ENCODE data around the gene PACRG.

The PACRG gene

DNA sequence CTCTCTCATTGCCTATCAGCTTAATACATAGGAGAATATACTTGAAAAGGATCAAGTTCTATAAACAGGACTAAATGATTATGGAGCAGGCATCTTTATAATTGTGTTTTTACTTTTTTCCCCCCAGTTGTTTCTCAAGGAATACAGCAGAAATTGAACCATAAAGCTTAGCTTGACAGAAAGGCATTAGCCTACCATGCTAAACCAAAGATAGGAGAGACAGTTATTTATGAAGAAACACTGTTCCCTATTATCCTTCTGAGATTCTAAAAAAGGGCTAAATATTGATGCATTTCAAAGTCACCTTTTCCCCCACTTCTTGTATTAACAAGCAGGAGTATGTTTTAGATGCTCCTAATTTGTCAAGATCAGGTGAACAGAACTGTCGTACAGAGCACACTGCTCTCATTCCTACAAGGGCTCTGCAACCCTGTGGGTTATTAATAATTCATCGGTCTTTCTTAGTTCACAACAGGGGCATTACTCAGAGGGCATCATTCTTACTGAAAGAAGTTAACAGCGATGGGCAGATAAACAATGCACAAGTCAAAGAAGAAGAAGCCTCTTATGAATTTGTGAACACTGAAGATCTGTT, 38.9 kb upstream of the PACRG start:
- no peaks in the 10 kb centered on the region for H3K27me3 ChIP-seq (ENCODE audit: control insufficient read depth, insufficient read depth, low read length)
- no CpG with 5 or more reads among the region's 3 CpGs for WGBS (ENCODE audit: insufficient coverage, insufficient read length)
- H3K4me1 ChIP-seq (ENCODE audit: control insufficient read depth, insufficient read depth, low read length) = no peaks in the 10 kb centered on the region; the same call in 1 of the 2 replicates
- H3K9me3 ChIP-seq (ENCODE audit: control insufficient read depth, insufficient read depth, low read length) = no peaks in the 10 kb centered on the region
- no peak overlapping the region for H3K4me3 ChIP-seq (ENCODE audit: low read length)
- no peaks in the 10 kb centered on the region for H3K36me3 ChIP-seq (ENCODE audit: control insufficient read depth, insufficient read depth, low read length)
- DNase-seq (ENCODE audit: low read depth, low spot score) = no peak
- H3K27ac ChIP-seq (ENCODE audit: low read length) = no peak overlapping the region

DNA sequence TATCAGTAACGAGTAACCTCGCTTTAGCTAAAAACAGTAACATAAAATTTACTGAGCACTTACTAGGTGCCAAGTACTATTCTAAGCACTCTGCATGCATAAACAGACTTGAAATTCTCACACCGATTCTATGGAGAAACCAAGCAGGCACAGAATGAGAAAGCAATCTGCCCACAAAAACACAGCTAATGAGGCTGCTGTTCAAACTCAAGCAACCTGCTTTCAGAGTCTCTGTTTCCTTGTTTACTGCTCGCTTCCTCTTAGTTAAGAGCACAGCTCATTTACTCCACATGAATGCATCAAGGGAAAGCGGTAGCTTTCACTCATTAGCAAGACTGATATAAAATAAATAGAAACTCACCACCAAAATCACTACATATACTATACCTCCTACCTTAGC, 37.6 kb upstream of the PACRG start:
- no peaks in the 10 kb centered on the region for H3K9me3 ChIP-seq (ENCODE audit: control insufficient read depth, insufficient read depth, low read length)
- H3K4me3 ChIP-seq (ENCODE audit: low read length) = no peak overlapping the region
- DNase-seq (ENCODE audit: low read depth, low spot score) = no peak
- H3K27ac ChIP-seq (ENCODE audit: low read length) = no peak overlapping the region
- no peaks in the 10 kb centered on the region; the same call in 1 of the 2 replicates for H3K4me1 ChIP-seq (ENCODE audit: control insufficient read depth, insufficient read depth, low read length)
- no peaks in the 10 kb centered on the region for H3K27me3 ChIP-seq (ENCODE audit: control insufficient read depth, insufficient read depth, low read length)
- WGBS (ENCODE audit: insufficient coverage, insufficient read length) = no CpG with 5 or more reads among the region's 5 CpGs
- no peaks in the 10 kb centered on the region for H3K36me3 ChIP-seq (ENCODE audit: control insufficient read depth, insufficient read depth, low read length)

DNA sequence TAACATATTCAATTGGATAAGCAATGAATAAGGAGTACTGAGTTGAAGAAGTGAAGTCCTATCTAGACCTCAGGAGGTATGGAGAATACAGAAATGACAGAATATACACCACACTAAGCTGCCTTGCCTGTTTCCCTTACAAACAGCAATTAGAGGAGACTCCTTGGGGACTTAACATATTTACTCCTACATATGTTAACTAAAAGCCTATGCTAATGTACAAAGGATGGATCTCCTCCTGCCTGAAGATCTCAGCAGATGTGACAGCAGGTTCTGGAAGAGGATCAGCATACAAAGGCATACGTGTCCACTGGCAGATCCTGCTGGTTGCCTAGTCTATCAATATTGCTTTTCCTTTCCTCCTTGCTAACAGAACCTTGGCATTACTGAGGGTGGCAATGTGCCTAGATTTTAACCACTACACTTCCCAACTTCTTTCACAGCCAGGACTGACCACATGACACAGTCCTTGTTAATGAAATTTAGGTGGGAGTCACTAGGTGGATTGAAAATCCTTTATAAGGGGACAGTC, 29.8 kb upstream of the PACRG start:
- no peak overlapping the region for H3K27ac ChIP-seq (ENCODE audit: low read length)
- H3K4me3 ChIP-seq (ENCODE audit: low read length) = no peak overlapping the region
- no peaks in the 10 kb centered on the region for H3K27me3 ChIP-seq (ENCODE audit: control insufficient read depth, insufficient read depth, low read length)
- H3K9me3 ChIP-seq (ENCODE audit: control insufficient read depth, insufficient read depth, low read length) = no peaks in the 10 kb centered on the region
- no peaks in the 10 kb centered on the region for H3K4me1 ChIP-seq (ENCODE audit: control insufficient read depth, insufficient read depth, low read length)
- H3K36me3 ChIP-seq (ENCODE audit: control insufficient read depth, insufficient read depth, low read length) = no peaks in the 10 kb centered on the region
- no peak for DNase-seq (ENCODE audit: low read depth, low spot score)
- WGBS (ENCODE audit: insufficient coverage, insufficient read length) = no CpG with 5 or more reads among the region's 1 CpG

GRCh38 chr6:162698440-162698839, 29.3 kb upstream of the PACRG start:
- H3K36me3 ChIP-seq (ENCODE audit: control insufficient read depth, insufficient read depth, low read length) = no peaks in the 10 kb centered on the region
- no peaks in the 10 kb centered on the region for H3K27me3 ChIP-seq (ENCODE audit: control insufficient read depth, insufficient read depth, low read length)
- no peak overlapping the region for H3K4me3 ChIP-seq (ENCODE audit: low read length)
- no peaks in the 10 kb centered on the region for H3K9me3 ChIP-seq (ENCODE audit: control insufficient read depth, insufficient read depth, low read length)
- no peak overlapping the region for H3K27ac ChIP-seq (ENCODE audit: low read length)
- no peaks in the 10 kb centered on the region for H3K4me1 ChIP-seq (ENCODE audit: control insufficient read depth, insufficient read depth, low read length)
- no peak for DNase-seq (ENCODE audit: low read depth, low spot score)

DNA sequence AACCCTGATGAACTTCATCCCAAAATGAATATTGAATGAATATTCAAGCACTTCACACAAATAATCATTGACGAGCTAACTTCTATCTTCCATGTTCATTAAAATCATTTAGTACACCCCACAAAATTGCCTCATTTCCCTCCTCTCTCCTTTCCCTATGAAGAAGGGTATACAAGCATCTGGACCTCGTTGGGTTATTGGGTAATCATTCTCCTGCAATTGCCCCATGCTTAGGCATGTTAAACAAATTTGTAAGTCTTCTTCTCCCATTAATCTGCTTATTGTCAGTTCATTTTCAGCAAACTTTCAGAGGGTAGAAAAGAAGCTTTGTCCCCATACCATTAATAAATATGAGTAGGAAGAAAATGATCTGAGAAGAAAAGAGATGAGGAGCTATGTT, 27.8 kb upstream of the PACRG start:
- WGBS (ENCODE audit: insufficient coverage, insufficient read length) = no CpG with 5 or more reads among the region's 2 CpGs
- no peaks in the 10 kb centered on the region for H3K9me3 ChIP-seq (ENCODE audit: control insufficient read depth, insufficient read depth, low read length)

GRCh38 chr6:162700966-162701365, 26.8 kb upstream of the PACRG start:
- Histone ChIP-seq H3K4me1 (ENCODE audit: control insufficient read depth, insufficient read depth, low read length) (no peaks in the 10 kb centered on the region), H3K9me3 (ENCODE audit: control insufficient read depth, insufficient read depth, low read length) (no peaks in the 10 kb centered on the region), H3K27me3 (ENCODE audit: control insufficient read depth, insufficient read depth, low read length) (no peaks in the 10 kb centered on the region), H3K27ac (ENCODE audit: low read length) (no peak overlapping the region), H3K4me3 (ENCODE audit: low read length) (no peak overlapping the region), H3K36me3 (ENCODE audit: control insufficient read depth, insufficient read depth, low read length) (no peaks in the 10 kb centered on the region)
- no peak for DNase-seq (ENCODE audit: low read depth, low spot score)
- no CpG with 5 or more reads among the region's 3 CpGs for WGBS (ENCODE audit: insufficient coverage, insufficient read length)

More for the DNA sequence above, 27.8 kb upstream of the PACRG start:
- H3K4me3 ChIP-seq (ENCODE audit: low read length) = no peak overlapping the region
- no peak for DNase-seq (ENCODE audit: low read depth, low spot score)
- H3K4me1 ChIP-seq (ENCODE audit: control insufficient read depth, insufficient read depth, low read length) = no peaks in the 10 kb centered on the region
- no peak overlapping the region for H3K27ac ChIP-seq (ENCODE audit: low read length)
- no peaks in the 10 kb centered on the region for H3K36me3 ChIP-seq (ENCODE audit: control insufficient read depth, insufficient read depth, low read length)
- H3K27me3 ChIP-seq (ENCODE audit: control insufficient read depth, insufficient read depth, low read length) = no peaks in the 10 kb centered on the region

DNA sequence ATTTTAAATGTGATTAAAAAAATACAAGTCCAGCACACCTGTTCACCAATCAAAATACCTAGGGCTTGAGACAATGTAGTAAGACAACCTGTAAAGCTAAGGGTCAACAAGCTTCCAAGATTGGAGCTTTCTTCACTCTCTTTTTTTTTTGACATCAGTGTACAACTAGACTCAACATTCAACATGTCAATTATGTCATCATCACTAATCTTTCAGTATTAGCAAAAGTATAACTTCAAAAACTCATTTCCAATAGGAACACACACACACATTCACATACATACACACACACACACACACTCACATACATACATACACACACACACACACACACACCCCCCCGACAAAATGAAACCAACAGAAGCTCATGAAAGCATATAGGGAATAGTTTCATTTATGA, 26.2 kb upstream of the PACRG start:
- DNase-seq (ENCODE audit: low read depth, low spot score) = no peak
- no peaks in the 10 kb centered on the region for H3K27me3 ChIP-seq (ENCODE audit: control insufficient read depth, insufficient read depth, low read length)
- H3K4me3 ChIP-seq (ENCODE audit: low read length) = no peak overlapping the region
- no peaks in the 10 kb centered on the region for H3K9me3 ChIP-seq (ENCODE audit: control insufficient read depth, insufficient read depth, low read length)
- no peaks in the 10 kb centered on the region for H3K4me1 ChIP-seq (ENCODE audit: control insufficient read depth, insufficient read depth, low read length)
- no peak overlapping the region for H3K27ac ChIP-seq (ENCODE audit: low read length)
- WGBS (ENCODE audit: insufficient coverage, insufficient read length) = no CpG with 5 or more reads among the region's 1 CpG
- no peaks in the 10 kb centered on the region for H3K36me3 ChIP-seq (ENCODE audit: control insufficient read depth, insufficient read depth, low read length)

DNA sequence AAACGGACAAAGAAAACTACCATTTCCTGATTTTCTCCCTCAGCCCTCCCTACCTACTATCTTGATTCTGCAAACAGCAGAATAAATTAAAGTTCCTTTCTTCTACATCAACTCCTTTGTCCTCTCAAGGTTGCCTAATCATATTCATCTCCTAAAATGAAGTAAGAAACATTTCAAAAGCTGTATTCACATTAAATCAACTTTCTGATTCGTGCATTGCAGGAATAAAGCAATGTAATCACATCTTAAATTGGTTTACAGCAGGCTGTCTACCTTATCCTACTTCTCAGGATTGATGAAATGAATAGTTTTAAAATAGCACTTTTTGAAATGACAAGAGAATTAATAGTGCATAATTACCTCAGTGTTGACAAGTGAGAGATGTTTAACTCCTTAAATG, 25.3 kb upstream of the PACRG start:
- H3K4me1 ChIP-seq (ENCODE audit: control insufficient read depth, insufficient read depth, low read length) = no peaks in the 10 kb centered on the region
- no peaks in the 10 kb centered on the region for H3K27me3 ChIP-seq (ENCODE audit: control insufficient read depth, insufficient read depth, low read length)
- H3K36me3 ChIP-seq (ENCODE audit: control insufficient read depth, insufficient read depth, low read length) = no peaks in the 10 kb centered on the region
- H3K9me3 ChIP-seq (ENCODE audit: control insufficient read depth, insufficient read depth, low read length) = no peaks in the 10 kb centered on the region
- H3K4me3 ChIP-seq (ENCODE audit: low read length) = no peak overlapping the region
- no peak for DNase-seq (ENCODE audit: low read depth, low spot score)
- H3K27ac ChIP-seq (ENCODE audit: low read length) = no peak overlapping the region
- WGBS (ENCODE audit: insufficient coverage, insufficient read length) = no CpG with 5 or more reads among the region's 2 CpGs

DNA sequence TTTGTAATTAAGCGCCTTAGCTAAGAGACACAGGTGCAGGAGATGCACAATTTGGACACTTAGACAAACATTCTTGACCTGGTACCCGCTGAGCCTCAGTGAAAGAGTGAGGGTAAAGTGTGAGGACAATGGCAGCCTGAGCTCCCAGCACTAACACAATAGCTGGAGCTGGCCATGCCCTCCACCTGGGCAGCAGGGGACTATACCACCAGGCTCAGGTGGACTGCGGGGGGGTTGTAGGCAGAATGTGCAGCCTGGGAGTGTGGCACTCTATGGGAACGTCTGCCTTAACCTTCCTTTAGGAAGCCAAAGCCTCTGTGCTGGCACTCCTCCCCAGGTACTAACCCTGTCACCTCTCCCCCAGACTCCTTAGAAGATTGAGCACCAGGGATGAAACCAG, 23.8 kb upstream of the PACRG start:
- no peaks in the 10 kb centered on the region for H3K27me3 ChIP-seq (ENCODE audit: control insufficient read depth, insufficient read depth, low read length)
- H3K4me3 ChIP-seq (ENCODE audit: low read length) = no peak overlapping the region
- no peak overlapping the region for H3K27ac ChIP-seq (ENCODE audit: low read length)
- no peaks in the 10 kb centered on the region for H3K9me3 ChIP-seq (ENCODE audit: control insufficient read depth, insufficient read depth, low read length)
- no peak for DNase-seq (ENCODE audit: low read depth, low spot score)
- no CpG with 5 or more reads among the region's 4 CpGs for WGBS (ENCODE audit: insufficient coverage, insufficient read length)
- H3K36me3 ChIP-seq (ENCODE audit: control insufficient read depth, insufficient read depth, low read length) = no peaks in the 10 kb centered on the region
- H3K4me1 ChIP-seq (ENCODE audit: control insufficient read depth, insufficient read depth, low read length) = no peaks in the 10 kb centered on the region

DNA sequence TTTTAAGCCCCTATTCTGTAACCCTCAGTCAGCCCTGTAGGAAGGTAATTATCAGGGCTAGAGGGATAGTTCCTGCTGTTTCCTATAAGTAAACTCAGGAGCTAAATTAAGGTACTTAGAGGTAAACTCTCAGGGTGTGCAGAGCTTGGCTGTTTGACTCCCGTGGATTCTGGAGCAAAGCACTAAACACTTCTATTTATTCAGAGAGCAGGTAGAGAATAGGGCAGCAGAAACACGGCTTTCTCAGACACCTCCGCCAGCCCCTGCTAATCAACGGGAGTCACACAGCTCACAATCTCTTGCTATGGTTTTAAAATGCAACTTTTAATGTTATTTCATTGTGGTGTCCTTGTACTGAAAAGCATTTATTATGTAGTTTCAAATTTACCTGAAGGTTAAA, 22.0 kb upstream of the PACRG start:
- no peak overlapping the region for H3K27ac ChIP-seq (ENCODE audit: low read length)
- H3K9me3 ChIP-seq (ENCODE audit: control insufficient read depth, insufficient read depth, low read length) = no peaks in the 10 kb centered on the region
- no CpG with 5 or more reads among the region's 4 CpGs for WGBS (ENCODE audit: insufficient coverage, insufficient read length)
- H3K36me3 ChIP-seq (ENCODE audit: control insufficient read depth, insufficient read depth, low read length) = no peaks in the 10 kb centered on the region
- no peak for DNase-seq (ENCODE audit: low read depth, low spot score)
- H3K27me3 ChIP-seq (ENCODE audit: control insufficient read depth, insufficient read depth, low read length) = no peaks in the 10 kb centered on the region
- no peak overlapping the region for H3K4me3 ChIP-seq (ENCODE audit: low read length)
- no peaks in the 10 kb centered on the region for H3K4me1 ChIP-seq (ENCODE audit: control insufficient read depth, insufficient read depth, low read length)

DNA sequence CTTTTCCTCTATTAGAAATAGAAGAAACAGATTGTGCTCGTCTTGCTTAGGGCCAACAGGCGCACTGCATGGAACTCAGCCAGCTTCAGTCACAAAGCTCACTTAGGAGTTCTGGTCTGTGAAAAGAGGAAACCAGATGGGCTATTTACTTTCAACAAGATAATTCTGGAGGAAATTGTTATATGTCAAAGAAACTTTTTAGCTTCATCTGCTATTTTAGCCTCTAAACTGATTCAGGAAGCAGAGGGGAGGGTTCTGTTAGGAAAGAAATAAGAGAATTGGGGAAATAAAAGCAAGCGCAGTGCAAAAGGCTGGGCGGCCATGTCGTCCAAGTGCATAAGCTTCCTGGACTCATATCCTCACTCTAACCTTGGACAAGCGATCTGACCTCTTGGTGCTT, 21.5 kb upstream of the PACRG start:
- Histone ChIP-seq H3K27me3 (ENCODE audit: control insufficient read depth, insufficient read depth, low read length) (no peaks in the 10 kb centered on the region), H3K4me3 (ENCODE audit: low read length) (no peak overlapping the region), H3K9me3 (ENCODE audit: control insufficient read depth, insufficient read depth, low read length) (no peaks in the 10 kb centered on the region), H3K36me3 (ENCODE audit: control insufficient read depth, insufficient read depth, low read length) (no peaks in the 10 kb centered on the region), H3K27ac (ENCODE audit: low read length) (no peak overlapping the region), H3K4me1 (ENCODE audit: control insufficient read depth, insufficient read depth, low read length) (no peaks in the 10 kb centered on the region)
- no CpG with 5 or more reads among the region's 6 CpGs for WGBS (ENCODE audit: insufficient coverage, insufficient read length)
- DNase-seq (ENCODE audit: low read depth, low spot score) = no peak
